Measurements from ENCODE around the gene MATN1. TPM values are rescaled to one million over a fixed set of nuclear protein-coding genes. Genes with fewer than 3 reads are reported as not detected.
A peak's percentile ranks its signal among the peaks of the same experiment; 100 is the strongest.

MATN1 gene
- total RNA-seq, 2 experiments from 2014 or later = not detected

DNA sequence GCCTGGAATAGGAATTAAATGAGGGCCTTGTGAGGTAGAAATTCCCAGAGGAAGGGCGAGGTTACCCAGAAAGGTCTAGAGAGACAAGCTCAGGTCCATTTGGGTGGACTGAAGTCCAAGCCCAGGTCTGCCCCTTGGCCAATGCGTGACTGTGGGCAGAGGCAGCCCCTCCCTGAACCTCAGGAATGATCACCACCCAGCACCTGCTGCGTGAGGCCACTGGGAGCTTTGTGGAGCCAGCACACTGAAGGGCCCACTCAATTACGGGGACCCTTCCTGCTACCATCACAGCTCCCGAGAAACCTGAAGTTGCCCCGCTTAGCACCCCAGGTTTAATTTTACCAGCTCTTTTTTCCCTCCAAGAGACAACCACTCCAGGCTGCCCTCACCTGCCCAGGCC, 6.5 kb upstream of the MATN1 start:
- no peaks in the 10 kb centered on the region for H3K9me3 Mint-ChIP-seq (ENCODE audit: insufficient read depth)
- H3K27ac Mint-ChIP-seq = no peak overlapping the region
- POLR2A ChIA-PET = interaction anchor here (0.7 to 1.6 kb wide), 4 partner anchors 10 to 53 kb away, joined by 3 to 9 read pairs (median 3); no protein-coding TSS in a partner anchor
- CTCF ChIA-PET = interaction anchor here (0.7 to 5.3 kb wide), 5 partner anchors 11 to 198 kb away, joined by 3 to 45 read pairs (median 4); no protein-coding TSS in a partner anchor
- no peak overlapping the region for H3K4me3 Mint-ChIP-seq
- H3K36me3 Mint-ChIP-seq (ENCODE audit: low read depth) = peaks cover 25% of the 10 kb centered on the region
- H3K4me1 Mint-ChIP-seq (ENCODE audit: low read depth) = peaks cover 17% of the 10 kb centered on the region
- DNase-seq (no peak), ATAC-seq (no peak)
- no peaks in the 10 kb centered on the region for H3K27me3 Mint-ChIP-seq (ENCODE audit: low read depth)

DNA sequence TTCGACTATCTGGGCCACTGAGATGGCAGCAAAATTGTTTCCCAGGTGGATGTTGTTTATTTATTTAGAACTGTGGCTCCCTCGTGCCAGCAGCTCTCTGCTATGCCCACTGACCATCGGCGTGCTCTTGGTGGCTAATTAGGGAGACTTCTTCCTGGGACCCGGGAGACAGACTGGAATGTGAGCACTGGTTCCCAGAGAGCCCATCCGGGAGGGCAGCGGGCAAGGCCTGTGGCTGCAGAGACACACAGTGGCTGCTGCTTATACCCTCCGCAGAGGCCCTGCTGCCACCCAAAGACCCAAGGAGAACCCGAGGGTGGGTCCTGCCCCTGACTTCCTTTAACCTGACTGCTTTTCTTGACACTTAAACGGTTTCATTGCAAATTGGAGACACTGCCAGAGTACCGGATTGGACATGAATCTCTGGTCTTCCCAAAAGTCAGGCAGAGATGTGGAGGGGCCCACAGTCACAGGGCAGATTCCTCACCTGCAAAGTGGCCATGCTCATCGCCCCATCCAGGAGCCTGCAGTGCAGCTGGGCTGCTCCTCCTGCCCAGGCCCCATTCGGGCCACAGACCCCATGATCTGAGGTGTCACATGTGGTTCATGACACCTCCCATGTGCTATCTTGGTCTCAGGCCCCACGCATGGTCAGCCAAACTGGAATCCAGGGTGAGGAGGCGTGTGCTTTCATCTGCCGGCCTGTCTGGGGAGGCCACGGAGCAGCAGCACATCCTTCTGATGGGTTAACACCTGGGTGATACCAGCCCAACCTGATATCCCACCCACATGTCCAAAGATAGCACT, 5.7 kb upstream of the MATN1 start:
- peaks cover 16% of the 10 kb centered on the region for H3K36me3 Mint-ChIP-seq (ENCODE audit: low read depth)
- no peak for ATAC-seq
- ChIA-PET CTCF (interaction anchor here (1.1 to 12.0 kb wide), 4 partner anchors 10 to 72 kb away, joined by 5 to 532 read pairs (median 26); no protein-coding TSS in a partner anchor), POLR2A (interaction anchor here (0.7 to 1.8 kb wide), 4 partner anchors 9 to 49 kb away, joined by 3 to 9 read pairs (median 6); no protein-coding TSS in a partner anchor)
- DNase-seq = no peak
- H3K4me3 Mint-ChIP-seq = no peak overlapping the region
- H3K9me3 Mint-ChIP-seq (ENCODE audit: insufficient read depth) = no peaks in the 10 kb centered on the region
- H3K4me1 Mint-ChIP-seq (ENCODE audit: low read depth) = peaks cover 15% of the 10 kb centered on the region
- H3K27me3 Mint-ChIP-seq (ENCODE audit: low read depth) = no peaks in the 10 kb centered on the region
- H3K27ac Mint-ChIP-seq = no peak overlapping the region

DNA sequence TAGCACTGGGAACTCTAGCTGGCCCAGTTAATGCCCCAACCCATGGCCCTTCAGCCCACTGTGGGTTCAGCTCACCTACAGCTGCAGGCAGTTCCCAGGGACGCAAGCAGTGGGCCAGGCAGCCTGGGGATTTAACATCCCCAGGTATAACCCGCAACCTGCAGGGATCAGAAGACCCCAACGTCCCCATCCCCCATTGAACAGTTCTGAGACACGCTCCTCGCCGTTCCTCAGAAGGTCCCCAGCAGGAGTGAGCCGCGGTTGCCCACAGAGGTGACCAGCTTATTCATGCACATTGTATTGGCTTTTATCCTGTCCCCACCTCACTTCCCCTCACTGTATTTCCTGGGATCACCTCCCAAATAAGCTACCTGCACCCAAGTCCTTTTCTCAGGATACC, 5.0 kb upstream of the MATN1 start:
- Mint-ChIP-seq H3K4me3 (no peak overlapping the region), H3K4me1 (ENCODE audit: low read depth) (peaks cover 17% of the 10 kb centered on the region), H3K27me3 (ENCODE audit: low read depth) (no peaks in the 10 kb centered on the region), H3K27ac (no peak overlapping the region), H3K9me3 (ENCODE audit: insufficient read depth) (no peaks in the 10 kb centered on the region), H3K36me3 (ENCODE audit: low read depth) (peaks cover 10% of the 10 kb centered on the region)
- POLR2A ChIA-PET = interaction anchor here (1.5 to 1.8 kb wide), 2 partner anchors 9 to 15 kb away, joined by 4 to 7 read pairs; no protein-coding TSS in a partner anchor
- DNase-seq = no peak
- ATAC-seq = no peak
- CTCF ChIA-PET = interaction anchor here (1.6 to 12.0 kb wide), 5 partner anchors 9 to 73 kb away, joined by 5 to 532 read pairs (median 45); partner anchors contain the start of gene LAPTM5

DNA sequence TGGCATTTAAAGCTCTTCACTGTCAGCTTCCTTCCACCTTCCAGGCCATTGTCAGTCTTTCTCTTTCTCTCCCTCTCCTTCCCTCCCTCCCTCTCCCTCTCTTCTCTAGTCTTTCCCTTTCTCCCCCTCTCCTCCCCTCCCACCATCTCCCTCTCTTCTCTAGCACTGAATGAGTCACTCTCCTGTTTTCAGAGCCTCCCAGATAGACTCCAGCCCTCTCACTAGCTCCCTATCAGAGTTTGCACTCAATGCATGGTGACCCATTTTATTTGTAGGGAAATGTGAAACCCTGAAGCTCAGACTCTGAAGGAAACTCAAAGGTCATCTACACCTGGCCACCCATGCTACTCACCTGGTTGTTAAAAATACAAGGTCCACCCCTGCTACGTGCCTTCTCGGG, 4.4 kb upstream of the MATN1 start:
- Mint-ChIP-seq H3K27me3 (ENCODE audit: low read depth) (no peaks in the 10 kb centered on the region), H3K36me3 (ENCODE audit: low read depth) (peaks cover 6% of the 10 kb centered on the region), H3K4me1 (ENCODE audit: low read depth) (peaks cover 16% of the 10 kb centered on the region), H3K9me3 (ENCODE audit: insufficient read depth) (no peaks in the 10 kb centered on the region), H3K27ac (no peak overlapping the region), H3K4me3 (no peak overlapping the region)
- ChIA-PET CTCF (interaction anchor here (1.6 to 12.0 kb wide), 5 partner anchors 9 to 73 kb away, joined by 5 to 532 read pairs (median 45); partner anchors contain the start of gene LAPTM5), POLR2A (interaction anchor here (1.5 to 1.8 kb wide), 2 partner anchors 9 to 16 kb away, joined by 4 to 7 read pairs; no protein-coding TSS in a partner anchor)
- no peak for ATAC-seq
- DNase-seq = no peak

DNA sequence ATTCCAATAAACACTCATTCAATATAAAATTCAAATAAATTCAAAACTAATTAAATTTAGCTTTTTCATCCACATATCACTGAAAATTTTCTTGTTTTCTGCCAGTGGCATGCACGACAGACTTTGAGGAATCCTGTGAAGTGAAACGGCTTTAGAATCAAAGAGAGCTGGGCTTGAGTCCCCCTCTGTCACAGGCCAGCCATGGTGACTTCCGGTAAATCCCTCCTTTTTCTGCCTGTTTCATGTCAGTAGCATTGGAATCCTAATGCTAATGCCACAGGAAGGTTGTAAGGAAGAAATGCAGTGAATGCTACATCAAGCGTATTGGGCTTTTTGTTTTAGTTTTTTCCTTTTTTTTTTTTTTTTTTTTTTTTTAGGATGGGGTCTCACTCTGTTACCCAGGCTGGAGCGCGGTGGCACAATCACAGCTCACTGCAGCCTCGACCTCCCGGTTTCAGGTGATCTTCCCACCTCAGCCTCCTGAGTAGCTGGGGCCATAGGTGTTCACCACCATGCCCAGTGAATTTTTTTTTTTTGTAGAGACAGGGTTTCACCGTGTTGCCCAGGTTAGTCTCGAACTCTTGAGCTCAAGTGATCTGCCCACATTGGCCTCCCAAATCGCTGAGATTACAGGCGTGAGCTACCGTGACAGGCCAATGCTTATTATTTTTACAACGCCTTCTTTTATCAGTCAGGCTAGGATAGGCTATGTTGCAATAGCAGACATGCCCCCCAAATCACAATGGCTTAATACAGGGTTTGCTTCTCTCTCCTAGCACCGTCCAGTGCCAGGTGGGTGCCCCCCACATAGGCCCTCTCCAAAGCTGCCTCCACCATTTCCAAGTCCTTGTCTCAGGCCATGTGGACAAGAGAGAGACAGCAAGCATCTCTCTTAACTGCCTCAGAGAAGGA, 3.6 kb upstream of the MATN1 start:
- ChIA-PET POLR2A (interaction anchor here (0.7 to 1.8 kb wide), 3 partner anchors 8 to 17 kb away, joined by 4 to 7 read pairs (median 5); no protein-coding TSS in a partner anchor), CTCF (interaction anchor here (4.4 to 12.0 kb wide), 4 partner anchors 8 to 56 kb away, joined by 24 to 532 read pairs (median 144); partner anchors contain the start of gene LAPTM5)
- DNase-seq (no peak), ATAC-seq (no peak)
- no peaks in the 10 kb centered on the region for H3K27me3 Mint-ChIP-seq (ENCODE audit: low read depth)
- no peaks in the 10 kb centered on the region for H3K36me3 Mint-ChIP-seq (ENCODE audit: low read depth)
- no peaks in the 10 kb centered on the region for H3K9me3 Mint-ChIP-seq (ENCODE audit: insufficient read depth)
- H3K27ac Mint-ChIP-seq = no peak overlapping the region
- peaks cover 13% of the 10 kb centered on the region for H3K4me1 Mint-ChIP-seq (ENCODE audit: low read depth)
- no peak overlapping the region for H3K4me3 Mint-ChIP-seq

DNA sequence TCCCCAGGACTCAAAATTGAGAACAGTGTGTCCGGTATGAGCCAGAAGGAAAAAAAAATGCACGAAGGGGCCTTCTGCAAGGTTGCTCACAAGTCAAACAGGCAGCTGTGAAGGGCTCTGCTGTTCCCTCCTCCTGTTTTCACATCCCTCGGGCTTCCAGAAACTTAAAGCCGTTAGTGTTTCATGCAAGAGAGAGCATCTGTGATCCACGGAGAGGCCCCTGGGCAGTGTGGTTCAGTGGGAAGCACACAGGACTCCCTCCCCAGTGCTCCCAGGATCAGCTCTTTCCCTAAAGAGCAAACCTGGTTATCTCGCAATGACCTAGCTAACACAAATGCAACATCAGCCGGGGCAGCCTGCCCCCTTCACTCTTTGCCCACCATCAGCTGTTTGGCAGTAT, 2.9 kb upstream of the MATN1 start:
- no peaks in the 10 kb centered on the region for H3K9me3 Mint-ChIP-seq (ENCODE audit: insufficient read depth)
- no peaks in the 10 kb centered on the region for H3K27me3 Mint-ChIP-seq (ENCODE audit: low read depth)
- ChIA-PET CTCF (interaction anchor here (4.4 to 12.0 kb wide), 4 partner anchors 7 to 57 kb away, joined by 24 to 532 read pairs (median 144); partner anchors contain the start of gene LAPTM5), POLR2A (interaction anchor here (0.7 to 1.6 kb wide), 2 partner anchors 18 to 22 kb away, joined by 3 to 5 read pairs; no protein-coding TSS in a partner anchor)
- H3K27ac Mint-ChIP-seq = no peak overlapping the region
- no peaks in the 10 kb centered on the region for H3K36me3 Mint-ChIP-seq (ENCODE audit: low read depth)
- DNase-seq (no peak), ATAC-seq (no peak)
- no peak overlapping the region for H3K4me3 Mint-ChIP-seq
- peaks cover 8% of the 10 kb centered on the region for H3K4me1 Mint-ChIP-seq (ENCODE audit: low read depth)

DNA sequence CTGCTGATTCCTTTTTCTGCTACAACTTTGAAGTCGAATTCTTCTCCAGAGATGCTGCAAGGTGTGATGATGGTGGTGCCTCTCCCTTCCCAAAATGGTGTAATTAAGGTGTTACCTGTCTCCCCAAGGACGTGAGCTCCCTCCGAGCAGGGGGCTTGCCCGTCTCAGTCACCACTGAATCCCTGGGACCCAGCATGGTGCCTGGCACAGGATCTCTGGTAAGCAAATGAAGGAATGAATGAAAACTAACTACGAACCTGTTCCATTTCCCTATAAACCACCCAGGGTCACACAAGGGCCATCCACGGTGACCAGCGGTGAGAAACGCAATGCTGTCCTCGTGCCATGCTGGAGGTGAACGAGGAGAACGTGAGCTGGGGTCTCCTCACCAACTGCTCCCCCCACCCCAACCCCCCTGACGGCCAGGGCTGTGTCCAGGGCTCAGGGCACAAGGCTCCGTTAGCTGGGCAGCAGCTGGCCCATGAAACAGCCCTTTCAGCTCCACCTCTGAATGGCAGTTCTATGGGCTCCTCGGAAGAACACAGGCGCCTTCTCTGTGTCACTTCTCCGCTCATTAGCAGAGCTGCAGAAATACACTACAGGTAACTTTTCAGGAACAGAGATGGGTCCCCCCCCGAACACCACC, 2.2 kb upstream of the MATN1 start:
- POLR2A ChIA-PET = interaction anchor here (0.7 to 1.6 kb wide), 2 partner anchors 23 to 34 kb away, joined by 3 read pairs; no protein-coding TSS in a partner anchor
- H3K36me3 Mint-ChIP-seq (ENCODE audit: low read depth) = no peaks in the 10 kb centered on the region
- H3K9me3 Mint-ChIP-seq (ENCODE audit: insufficient read depth) = no peaks in the 10 kb centered on the region
- H3K4me1 Mint-ChIP-seq (ENCODE audit: low read depth) = peaks cover 6% of the 10 kb centered on the region
- no peak for DNase-seq
- H3K4me3 Mint-ChIP-seq = no peak overlapping the region
- no peaks in the 10 kb centered on the region for H3K27me3 Mint-ChIP-seq (ENCODE audit: low read depth)
- CTCF ChIA-PET = interaction anchor here (1.7 to 12.0 kb wide), 4 partner anchors 19 to 57 kb away, joined by 3 to 532 read pairs (median 133); partner anchors contain the start of gene LAPTM5
- no peak for ATAC-seq
- H3K27ac Mint-ChIP-seq = no peak overlapping the region

DNA sequence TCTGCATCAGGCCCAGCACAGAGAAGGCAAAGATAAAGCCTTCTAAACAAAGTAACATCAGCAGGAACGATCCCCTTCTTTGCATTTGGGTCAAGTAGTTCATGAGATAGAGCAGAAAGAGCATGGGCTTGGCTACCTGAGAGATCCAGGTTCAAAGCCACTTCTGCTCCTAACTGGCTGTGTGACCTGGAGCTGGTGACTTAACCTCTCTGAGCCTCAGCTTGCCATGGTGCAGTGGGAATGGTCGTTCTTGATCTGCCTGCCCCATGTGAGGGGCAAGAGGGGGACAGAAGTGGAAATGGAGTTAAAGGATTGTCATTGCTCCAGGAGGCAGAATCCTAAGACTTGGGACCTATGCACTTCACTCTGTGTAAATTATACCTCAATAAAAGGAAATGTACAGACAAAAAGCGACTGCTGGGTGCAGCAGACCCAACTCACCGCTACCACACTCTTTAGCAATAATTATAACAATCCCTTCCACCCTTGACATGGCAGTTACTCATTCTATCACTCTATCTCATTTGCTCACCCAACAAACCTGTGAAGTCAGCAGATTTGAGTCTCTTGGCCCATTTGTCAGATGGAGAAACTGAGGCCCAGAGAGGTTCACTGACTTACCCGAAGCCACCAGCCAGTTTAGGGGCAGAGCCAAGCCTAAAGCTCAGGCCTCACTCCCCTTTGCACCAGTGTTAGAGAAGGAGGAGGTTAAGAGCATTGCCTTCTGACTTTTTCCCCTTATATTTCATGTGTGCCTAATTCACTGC, 1.5 kb upstream of the MATN1 start:
- Mint-ChIP-seq H3K27ac (no peak overlapping the region), H3K4me1 (ENCODE audit: low read depth) (peaks cover 11% of the 10 kb centered on the region), H3K27me3 (ENCODE audit: low read depth) (no peaks in the 10 kb centered on the region), H3K4me3 (no peak overlapping the region), H3K36me3 (ENCODE audit: low read depth) (no peaks in the 10 kb centered on the region), H3K9me3 (ENCODE audit: insufficient read depth) (no peaks in the 10 kb centered on the region)
- ChIA-PET POLR2A (interaction anchor here (0.7 to 1.6 kb wide), 2 partner anchors 24 to 35 kb away, joined by 3 read pairs; no protein-coding TSS in a partner anchor), CTCF (interaction anchor here (1.0 to 12.0 kb wide), 7 partner anchors 8 to 58 kb away, joined by 3 to 532 read pairs (median 4); partner anchors contain the start of gene LAPTM5)
- DNase-seq (no peak), ATAC-seq (no peak)

DNA sequence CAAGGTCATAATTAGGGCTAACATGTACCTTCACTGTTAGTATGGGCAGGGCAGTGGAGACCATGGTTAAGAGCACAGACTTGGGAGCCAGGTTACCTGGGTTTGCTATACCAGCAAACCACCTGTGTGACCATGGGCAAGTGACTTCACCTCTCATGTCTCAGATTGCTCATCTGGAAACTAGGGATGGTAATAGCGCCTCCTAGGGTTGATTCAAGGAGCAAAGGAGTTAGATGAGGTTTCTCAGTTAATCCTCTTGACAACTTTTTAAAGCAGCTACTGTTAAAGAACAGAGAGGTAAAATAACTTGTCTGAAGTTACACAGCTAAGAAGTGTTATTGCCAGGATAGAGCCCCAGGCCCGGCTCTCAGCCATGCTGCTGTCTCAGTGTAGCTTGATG, 790 bp upstream of the MATN1 start:
- ATAC-seq (no peak), DNase-seq (peak; percentile 34)
- Mint-ChIP-seq H3K36me3 (ENCODE audit: low read depth) (no peaks in the 10 kb centered on the region), H3K4me3 (no peak overlapping the region), H3K27me3 (ENCODE audit: low read depth) (no peaks in the 10 kb centered on the region), H3K4me1 (ENCODE audit: low read depth) (peaks cover 17% of the 10 kb centered on the region), H3K27ac (no peak overlapping the region), H3K9me3 (ENCODE audit: insufficient read depth) (no peaks in the 10 kb centered on the region)
- ChIA-PET CTCF (interaction anchor here (1.0 to 12.0 kb wide), 7 partner anchors 9 to 59 kb away, joined by 3 to 532 read pairs (median 4); partner anchors contain the start of gene LAPTM5), POLR2A (no interaction called here)

Measured in activated CD8-positive, alpha-beta T cell treated with anti-CD3 and anti-CD28 coated beads, Interleukin-2, amount 10 ng/mL, durations not matched to agents 7 days and 5 days (primary cell).